ENCODE results near the gene FSTL5.
"Not testable (repeated sequence)": the region's sequence is repeated elsewhere in the genome, so short reads cannot be mapped to it uniquely, and the experiment has no call there.

Gene FSTL5

DNA sequence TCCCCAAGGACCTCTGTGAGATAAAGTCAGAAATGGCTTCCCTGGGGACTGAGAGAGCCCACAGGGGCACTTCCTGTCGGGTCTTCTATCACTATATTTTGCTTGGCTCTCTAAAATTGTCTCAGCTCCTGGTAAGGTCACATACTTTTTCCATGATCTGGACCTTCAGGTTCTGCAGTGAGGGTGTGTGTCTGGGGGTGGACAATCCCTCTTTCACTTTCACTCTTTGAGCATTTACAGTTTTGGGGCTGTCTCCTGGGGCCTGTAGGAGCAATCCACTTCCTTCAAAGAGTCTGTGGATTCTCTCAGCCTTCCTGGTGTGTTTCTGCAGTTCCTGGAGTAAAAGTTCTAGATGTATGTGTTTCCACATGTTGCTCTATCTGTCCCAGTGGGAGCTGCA lies 335.7 kb downstream of the FSTL5 start:
- no peak for DNase-seq

DNA sequence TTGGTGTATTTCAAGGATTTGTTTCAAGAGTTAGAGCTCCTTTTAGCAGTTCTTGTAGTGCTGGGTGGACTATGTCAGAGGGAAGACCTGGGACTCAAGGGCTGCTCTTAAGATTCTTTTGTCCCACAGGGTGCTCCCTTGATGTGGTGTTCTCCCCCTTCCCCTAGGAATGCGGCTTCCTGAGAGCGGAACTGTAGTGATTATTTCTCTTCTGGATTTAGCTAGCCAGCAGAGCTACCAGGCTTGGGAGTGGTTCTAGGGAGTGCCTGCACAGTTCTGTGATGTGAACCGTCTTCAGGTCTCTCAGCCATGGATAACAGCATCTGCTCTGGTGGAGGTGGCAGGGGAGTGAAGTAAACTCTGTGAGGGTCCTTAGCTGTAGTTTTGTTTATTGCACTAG lies 336.8 kb downstream of the FSTL5 start:
- no peak for DNase-seq

DNA sequence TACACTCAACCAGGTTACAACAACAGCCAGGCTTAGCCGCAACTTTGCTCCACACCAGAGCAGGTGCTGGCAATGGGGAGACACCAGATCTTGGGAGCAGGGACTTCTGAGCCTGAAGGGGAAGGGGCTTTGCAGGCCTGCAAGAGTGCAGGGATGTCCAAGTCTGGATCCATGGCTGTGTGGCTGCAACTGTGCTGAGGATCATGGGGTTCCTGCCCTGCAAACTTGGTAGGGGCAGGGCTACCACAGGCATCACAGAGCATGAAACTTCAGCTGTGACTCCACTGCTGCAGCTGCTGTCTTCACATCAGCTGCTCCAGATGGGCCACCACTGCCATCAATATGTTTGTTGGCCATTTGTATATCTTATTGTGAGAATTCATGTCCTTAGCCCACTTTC lies 340.4 kb downstream of the FSTL5 start:
- no peak for DNase-seq

DNA sequence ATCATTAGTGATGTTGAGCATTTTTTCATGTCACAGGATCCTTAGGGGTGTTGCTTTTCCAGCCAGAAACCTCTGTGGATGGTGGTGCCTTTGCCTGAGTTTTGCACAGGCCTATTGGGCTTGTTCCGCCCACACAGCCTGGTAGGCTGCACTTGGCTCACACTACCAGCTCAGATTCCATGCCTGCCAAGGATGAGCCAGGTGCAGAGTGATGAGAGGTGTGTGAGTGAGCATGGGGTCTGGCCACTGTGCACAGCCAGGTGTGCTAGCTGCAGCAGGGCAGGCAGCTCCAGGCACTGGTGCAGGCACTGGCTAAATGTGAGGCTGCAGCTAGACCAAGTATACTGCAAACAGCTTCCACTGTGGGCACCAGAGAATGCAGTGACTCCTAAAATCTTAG lies 341.6 kb downstream of the FSTL5 start:
- DNase-seq, result no peak

DNA sequence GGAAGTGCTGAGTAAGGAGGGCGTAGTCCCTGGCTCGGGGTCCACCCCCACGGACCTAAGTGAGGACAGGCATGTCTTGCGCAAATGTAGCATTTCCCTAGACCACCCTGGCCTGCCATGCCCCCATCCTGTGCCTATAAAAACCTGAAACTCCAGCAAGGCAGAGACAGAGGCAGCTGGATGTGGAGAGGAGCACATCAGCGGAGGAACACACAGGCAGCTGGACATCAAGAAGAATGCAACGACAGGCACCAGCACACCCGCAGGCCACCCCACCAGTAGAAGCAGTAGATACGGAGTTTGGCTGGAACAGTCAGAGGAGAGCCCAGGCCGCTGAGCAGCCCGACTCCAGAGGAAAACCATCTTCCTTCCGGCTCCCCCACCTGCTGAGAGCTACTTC lies 345.9 kb downstream of the FSTL5 start:
- DNase-seq, result no peak

DNA sequence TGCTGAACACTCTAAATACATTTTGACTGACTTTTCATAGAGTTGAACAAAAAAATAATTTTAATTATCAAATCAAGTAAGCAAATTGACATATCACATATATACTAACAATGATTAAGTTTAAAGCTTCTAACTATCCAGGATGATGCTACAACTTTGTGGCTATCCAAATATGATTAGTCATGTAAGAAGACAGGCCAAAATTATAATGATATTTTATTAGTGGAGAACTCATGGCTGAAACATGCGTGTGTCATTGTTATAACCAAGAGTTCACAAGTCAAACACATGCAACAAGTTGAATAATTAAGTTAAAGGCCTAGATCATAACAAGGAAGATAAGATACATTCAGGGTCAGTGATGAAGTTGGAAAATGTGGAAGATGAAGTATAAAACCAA lies 346.8 kb downstream of the FSTL5 start:
- DNase-seq, result no peak

DNA sequence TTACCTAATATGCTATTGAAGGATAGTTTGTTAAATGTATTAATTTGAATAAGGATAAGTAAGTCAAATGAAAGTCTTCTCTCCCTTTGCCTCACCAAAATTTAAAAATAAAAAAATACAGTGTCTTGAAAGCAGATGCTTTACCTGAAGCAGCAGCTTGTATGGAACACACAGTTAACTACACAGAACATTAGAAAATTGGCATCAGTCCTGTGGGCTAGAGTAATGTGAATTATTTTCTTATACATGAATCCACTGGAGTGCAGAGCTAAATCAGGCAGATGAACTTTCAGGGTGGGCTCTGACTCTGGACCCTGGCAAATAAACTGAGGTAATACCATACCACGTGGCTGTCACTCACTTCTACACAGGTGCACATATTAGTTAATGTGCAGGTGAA lies 348.0 kb downstream of the FSTL5 start:
- DNase-seq, result no peak

DNA sequence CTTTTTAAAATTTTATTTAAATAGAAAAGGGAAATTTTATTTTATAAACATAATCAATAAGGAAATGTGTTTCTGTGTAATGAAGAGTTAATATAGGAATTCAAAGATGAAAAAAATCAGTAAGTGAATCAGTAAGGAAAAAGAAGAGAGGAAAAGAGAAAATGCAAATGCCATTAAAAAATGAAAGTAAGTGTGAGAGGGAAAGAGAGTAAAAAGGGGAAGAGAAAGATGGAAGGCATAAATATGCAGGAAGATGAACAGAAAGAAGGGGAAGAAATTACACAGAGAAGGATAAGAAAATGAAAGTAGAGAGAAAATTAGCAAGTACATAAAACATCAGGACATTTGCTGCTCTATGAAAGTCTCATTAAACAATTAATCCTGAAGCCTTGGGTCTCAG lies 349.9 kb downstream of the FSTL5 start:
- no peak for DNase-seq

DNA sequence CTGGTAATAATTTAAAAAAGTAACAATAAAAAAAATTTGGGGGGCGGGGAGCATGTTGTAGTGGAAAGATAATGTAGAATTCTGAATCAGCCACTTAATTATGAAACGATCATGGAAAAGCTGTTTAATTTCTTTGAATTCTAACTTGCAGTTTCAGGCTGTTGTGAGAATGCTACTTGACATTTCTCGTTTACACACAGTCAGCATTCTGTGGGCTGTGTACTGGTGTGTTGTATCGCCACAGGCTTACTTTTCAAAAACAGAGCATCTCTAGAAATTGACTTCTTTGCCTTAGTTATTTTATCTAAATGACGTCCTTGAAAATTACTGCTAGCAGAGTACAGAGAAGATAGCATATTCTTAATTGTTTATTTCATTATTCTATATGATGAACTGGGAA lies 350.4 kb downstream of the FSTL5 start:
- no peak for DNase-seq

DNA sequence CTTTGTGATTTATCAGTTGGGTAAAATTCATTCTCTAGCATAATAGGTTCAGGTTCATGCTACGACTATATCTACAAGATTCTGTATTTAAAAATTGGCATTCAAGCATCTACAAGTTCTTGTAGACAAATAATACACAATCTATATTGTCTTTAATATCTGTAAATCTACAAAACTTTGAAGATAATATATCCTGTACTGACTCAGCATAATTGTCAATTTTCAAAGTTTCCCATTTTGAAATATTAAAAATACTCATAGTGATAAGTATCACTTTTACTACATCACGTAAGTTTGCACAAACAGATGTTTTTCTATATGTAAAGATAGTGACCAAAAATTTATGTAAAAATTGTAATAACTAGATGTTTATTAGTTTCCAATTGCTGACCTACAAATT lies 360.6 kb downstream of the FSTL5 start:
- DNase-seq, result no peak

DNA sequence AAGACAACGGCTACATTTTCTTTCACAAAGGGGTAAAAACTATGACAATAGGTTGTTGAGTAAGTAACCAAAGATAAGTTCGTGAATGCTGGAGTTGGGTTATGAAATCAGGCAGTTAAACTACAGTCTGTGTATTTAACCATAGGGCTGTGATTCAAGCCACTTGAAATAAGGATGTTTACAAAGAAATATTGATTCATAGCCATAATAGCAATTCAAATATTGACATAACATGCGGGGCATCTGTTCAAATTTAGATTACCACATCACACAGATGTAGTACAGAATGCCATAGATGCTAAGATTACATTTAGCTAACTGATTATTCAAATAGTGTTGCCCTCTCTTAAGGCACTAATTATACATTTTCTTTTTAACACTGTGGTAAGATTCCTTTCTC lies 364.1 kb downstream of the FSTL5 start:
- no peak for DNase-seq

DNA sequence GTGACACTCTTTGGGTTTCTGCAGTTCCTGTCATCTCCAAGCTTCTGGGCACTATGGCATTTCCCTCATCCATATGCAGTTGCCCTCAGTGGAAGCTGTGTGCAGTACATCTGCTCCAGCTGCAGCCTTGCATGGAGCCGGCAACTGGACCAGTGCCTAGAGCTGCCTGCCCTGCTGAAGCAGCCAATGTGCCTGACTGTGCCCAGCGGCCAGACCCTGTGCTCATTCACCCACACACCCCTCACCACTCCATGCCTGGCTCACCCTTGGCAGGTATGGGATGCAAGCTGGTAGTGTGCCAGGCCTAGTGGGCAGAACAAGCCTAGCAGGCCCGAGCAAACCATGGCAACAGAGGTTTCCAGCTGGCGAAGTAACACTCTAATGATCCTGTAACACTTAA lies 370.8 kb downstream of the FSTL5 start:
- DNase-seq, result no peak

DNA sequence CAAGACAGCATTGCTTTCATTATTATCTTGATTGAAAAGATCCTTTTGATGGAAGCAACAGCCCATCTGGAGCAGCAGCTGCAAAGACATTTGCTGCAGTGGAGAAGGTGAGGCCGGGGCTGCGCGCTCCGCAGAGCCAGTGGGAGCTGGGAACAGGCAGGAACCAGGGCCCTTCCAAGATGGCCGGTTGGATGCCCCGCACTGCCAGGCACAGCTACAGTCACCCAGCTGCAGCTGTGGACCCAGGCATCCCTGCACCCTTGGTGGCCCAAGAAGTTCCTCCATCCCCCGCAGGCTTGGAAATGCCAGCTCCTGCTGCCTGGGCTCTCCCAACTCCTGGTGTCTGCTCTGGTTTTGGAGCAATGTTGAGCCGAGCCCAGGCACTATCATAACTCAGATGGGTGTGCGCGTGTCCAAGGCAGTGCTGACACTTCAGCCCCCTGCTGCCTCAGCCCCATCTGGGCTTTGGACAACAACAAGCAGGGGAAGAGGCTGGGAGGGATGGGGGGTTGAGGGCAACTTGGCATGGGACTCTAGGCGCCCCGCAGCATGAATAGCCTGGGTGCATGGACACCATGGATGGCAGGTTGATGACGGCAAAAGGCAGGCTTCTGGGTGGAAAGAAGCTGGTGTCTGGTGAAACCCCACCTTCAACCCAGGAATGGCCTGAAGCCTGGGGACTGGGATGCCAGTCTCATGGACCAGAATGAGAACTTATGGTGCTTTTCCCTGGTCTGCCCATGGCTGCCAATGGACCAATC lies 371.8 kb downstream of the FSTL5 start:
- no peak for DNase-seq

DNA sequence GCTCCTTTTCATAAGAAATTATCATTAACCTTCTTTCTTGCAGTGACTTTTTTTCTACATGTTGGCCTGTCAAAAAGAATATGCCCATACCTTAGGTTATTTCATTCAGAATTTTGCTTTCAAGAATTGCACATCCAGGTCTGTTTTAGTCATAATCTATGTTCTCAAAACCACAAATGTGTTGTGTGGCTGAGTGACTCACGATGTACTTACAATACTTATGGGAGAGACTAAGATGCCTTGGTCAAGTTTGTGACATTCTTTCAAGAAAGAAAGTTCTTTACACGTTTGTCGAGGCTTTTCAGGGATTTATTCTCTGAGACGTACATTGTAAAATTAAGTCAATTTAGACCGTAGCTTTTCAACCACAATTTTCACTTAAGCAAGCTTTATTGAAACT lies 396.7 kb downstream of the FSTL5 start:
- DNase-seq, result no peak

DNA sequence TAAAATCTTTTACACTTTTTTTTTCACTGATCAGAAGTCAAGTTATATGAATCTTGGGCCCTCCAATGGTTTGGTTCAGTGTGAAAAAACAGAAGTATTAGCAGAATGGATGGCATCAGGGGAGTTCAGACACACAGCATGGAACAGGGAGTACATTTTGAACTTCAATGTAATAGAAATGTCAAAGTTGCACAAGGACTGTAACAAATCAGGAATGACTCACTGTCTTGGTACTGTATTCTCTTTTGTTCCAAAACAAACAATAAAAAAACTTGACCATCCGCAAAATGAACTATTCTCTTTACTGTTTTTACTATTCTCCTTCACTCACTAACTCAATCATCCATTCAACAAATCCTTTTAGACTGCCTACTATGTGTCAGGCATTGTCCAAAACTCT lies 401.0 kb downstream of the FSTL5 start:
- DNase-seq, result no peak

DNA sequence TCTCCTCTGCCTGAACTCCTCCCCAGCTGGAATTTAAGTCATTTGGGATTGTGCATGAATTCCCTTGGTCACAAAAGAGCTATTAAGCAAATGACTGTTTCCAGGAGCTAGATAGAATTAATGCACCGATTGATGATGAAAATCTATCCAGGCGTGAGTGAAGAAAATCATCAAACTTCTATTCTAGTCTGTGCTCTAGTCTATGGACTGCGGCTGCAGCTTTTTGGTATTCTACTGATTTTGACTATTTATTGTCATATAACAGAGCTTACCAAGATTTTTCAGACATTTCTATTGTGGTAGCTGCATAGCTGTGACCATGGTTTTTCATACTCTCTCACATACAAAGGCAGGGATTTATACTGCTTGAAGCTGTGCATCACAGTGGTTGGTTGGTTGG lies 403.8 kb downstream of the FSTL5 start:
- no peak for DNase-seq

DNA sequence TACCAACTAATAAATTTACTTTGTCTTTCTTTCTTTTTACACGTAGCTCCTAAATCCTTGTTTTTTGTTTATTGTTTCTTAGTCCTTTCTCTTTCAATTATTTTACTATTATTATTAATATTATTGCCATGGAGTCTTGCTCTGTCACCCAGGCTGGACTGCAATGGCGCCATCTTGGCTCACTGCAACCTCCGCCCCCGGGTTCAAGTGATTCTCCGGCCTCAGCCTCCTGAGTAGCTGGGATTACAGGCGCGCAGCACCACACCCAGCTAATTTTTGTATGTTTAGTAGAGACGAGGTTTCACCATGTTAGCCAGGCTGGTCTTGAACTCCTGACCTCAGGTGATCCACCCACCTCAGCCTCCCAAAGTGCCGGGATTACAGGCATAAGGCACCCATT lies 405.4 kb downstream of the FSTL5 start:
- not testable (repeated sequence) for DNase-seq

DNA sequence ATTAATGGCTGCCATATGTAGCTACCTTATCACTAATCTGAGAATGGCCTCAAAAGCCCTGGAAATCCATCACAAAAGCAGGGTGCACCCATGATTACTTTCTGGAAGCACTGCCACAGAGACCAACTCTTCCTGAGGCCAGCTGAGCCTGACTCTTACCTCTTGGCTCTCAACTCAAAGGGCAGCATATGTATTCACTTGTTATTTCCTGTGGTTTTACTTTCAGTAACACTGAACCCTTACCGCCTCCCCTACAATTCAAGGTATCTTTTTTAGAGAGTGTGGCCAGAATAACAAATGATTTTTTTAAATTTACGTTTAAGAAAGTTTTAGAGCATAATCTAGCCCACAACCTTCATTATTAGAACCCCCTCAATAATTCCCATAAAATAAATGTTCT lies 434.9 kb downstream of the FSTL5 start:
- DNase-seq, result no peak

DNA sequence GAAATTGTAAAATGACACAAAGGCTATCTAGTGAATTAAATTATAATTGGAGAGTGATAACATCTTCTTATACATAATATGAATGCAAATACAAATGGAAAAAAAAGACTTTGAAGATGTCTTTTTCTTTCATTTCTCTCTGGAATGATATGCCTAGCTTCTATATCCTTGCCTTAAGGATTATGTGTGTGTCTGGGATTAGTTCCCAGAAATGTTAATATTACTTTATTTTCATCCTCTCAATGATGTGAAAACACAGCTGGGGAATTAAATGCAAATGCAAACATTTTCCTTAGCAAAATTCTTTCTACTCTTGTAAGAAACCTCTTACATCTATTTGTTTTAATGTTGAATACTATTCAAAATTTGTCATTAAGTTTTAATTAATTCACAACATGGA lies 441.9 kb downstream of the FSTL5 start:
- DNase-seq, result no peak

DNA sequence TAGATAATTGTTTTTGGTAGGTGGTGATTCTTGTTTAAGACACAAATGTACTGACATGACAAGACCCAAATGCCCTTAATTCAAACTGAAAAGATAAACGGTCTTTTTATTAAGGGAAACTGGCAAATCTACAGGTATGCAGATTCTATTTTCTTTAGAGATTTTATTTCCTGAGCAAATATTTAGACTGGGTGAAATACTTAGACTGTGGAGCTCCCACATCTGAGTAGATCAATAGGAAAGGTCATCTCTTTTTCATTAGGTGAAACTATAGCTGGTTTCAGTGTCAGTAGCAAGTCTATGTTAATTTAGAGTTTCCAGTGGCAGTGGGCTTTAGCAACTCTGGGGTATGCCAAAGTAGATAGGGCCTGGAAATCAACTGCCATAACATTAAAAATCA lies 446.7 kb downstream of the FSTL5 start:
- DNase-seq, result no peak

DNA sequence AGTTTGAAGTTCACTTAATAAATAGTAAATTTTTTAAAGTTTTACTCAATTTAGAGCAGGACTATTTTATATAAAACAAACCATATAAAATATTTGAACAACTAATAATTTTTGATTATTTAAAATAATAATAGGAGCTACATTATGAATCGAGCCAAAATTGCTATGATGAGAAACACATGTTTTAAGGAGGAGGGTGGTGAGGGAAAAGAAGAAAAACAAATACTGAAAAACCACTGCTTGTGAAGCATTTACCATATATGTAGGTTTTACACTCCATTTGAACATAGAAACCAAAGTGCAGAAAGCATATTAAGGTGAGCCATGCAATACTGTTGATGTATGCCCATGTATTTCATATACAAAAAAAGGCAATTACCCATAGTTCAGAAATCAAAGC lies 448.9 kb downstream of the FSTL5 start:
- no peak for DNase-seq

DNA sequence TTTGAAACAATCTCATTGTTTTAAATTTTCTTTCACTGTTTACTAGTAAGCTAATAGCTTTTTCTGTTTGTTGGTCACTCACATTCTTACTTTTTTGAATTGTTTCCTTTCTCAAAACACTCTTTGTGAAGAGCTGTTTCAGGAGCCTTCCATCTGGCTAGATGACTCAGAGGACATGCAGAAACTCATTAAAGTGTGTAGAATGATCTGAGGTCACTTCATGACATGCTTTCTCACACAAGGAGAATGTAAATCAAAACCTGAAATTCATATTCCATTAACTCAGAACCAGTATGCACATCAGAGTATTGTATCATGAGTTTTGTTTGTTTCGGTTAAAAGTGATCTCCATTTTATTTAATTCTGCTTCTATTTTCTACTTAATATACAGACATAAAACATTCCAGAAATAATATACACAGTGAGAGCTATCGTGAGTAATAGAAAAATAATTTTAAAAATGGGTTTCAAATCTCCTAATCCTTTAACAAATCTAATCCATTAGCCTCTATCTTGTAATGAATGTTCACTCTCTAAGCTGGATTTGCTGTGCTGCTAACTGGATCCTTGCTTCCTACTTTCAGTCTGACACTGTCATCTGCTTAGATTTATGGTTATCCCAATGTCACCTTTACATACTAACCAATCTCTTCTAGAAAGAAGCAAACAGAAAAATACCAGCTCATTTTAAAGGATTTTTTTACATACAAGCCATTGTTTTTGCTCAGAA lies 449.6 kb downstream of the FSTL5 start:
- DNase-seq, result no peak

DNA sequence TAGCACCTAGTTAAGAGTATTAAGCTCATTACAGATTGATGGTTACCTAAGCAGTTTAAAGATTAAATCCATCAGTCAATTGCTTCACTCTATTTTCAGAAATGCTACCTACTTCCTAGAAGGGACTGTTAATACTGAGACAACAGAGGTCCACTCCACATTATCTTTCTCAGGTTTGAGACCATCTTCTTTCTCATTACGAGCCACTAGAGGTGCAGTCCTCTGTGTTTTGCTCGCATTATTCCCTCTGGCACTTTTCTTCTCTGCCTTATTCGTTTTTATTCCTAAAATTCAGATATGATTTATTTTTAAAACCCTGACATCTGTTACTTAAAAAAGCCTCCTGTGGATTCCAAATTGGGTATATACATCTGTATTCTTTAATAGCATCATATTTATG lies 459.1 kb downstream of the FSTL5 start:
- no peak for DNase-seq

DNA sequence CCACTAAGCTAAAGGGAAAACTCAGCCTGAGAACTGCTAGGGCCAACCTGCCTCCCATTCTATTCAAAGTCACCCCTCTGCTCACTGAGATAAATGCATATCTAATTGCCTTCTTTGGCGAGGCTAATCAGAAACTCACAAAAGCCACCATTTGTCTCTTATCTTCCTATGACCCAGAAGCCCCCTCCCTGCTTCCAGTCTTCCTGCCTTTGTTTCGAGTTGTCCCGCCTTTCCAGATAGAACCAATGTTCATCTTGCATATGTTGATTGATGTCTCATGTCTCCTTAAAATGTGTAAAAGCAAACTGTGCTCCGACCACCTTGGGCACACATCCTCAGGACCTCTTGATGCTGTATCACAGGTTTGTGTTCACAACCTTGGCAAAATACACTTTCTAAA lies 459.8 kb downstream of the FSTL5 start:
- no peak for DNase-seq

DNA sequence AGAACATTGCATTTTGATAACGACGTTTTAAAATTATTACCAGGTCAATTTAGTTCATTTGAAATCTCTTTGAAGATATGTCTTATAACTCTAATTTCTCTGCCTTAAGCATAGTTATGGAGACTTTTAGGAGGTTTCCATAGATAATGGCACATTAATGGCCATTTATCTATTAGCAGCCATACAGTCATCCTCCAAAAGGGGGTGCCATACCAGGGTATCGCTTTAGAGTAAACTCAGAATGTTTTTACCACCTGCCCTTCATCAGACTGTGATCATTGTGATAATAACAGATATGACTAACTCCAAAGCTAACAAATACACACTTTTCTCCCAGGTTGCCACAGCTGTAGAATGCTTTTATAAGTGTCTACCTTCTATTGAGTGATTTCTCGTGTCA lies 461.5 kb downstream of the FSTL5 start:
- no peak for DNase-seq

Measured in CD4-positive, alpha-beta T cell treated with Interleukin-1 beta for 1 hour (primary cell).